Medulla oblongata (tissue), 1 donor: Measurements from ENCODE around the gene CACYBP.
"Not testable (repeated sequence)": the region's sequence is repeated elsewhere in the genome, so short reads cannot be mapped to it uniquely, and the experiment has no call there.

Experiments
- DNase-seq: peaks from one replicate; pipeline ENCODE4 v3.0.0-alpha.2; 2015; ENCODE audit errors: extremely low spot score

Gene CACYBP

DNA sequence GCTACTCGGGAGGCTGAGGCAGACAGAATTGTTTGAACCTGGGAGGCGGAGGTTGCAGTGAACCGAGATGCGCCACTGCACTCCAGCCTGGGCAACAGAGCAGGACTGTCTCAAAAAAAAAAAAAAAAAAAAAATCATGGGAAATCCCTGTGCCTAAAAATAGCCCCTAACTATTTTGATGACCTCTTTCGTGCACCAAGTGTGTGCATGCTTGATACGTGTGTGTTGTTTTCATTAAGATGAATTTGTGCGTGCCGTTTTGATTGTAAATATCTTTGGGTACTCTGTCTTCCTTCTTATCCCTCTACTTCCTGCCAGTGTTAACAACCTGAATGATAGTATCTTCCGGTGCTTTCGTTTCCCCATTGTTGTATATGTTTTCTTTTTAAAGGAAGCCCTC lies 9.8 kb downstream of the CACYBP start:
- DNase-seq, result no peak

DNA sequence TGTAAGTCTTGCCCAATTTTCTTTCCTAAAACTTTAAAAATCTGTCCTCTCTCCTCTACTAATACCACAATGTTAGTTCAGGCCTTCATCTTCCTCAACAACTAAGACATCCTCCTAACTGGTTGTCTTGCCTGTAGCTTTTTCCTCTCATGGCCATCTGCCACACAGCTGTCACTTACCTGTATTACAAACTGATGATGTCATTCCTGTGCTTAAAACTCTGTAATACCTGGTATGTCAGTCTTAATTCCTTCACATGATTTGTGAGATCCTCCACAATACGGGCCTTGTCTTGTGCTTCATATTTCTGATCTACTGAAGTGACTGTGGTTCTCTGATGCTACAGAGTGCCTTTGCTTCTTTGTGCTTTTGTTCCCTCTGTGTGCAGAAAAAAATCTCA lies 13.7 kb downstream of the CACYBP start:
- no peak for DNase-seq

DNA sequence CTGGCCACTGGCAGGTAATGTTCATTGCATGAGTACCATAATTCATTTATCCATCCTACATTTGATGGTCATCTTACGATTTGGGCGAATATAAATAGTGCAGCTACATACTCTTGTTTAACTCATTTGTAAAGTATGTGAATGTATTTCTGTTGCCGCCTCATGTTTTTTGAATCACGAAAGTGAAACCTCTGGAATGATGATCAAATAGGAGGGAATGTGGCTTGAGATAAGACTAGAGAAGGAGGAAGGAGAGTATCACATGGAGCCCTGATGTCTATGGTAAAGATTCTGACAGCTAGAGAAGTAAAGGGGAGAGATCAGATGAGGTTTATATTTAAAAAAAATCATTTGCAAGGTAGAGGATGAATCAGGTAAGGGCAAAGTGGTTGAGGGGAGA lies 15.5 kb downstream of the CACYBP start:
- no peak for DNase-seq

DNA sequence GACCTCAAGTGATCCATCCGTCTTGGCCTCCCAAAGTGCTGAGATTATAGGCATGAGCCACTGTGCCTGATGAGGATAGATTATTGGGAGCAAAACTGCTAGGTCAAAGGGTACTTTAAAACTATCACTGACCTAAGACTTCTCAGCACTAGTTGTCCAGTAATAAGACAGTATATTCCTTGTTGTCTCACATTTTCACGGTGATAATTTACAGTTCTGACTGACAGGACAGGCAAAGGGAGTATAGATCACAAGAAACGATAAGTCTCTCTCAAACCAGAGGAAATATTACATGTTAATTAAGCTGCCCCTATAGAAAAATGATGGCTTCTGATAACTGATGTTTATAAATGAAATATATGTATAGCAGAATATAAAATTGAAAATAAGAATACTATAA lies 19.8 kb downstream of the CACYBP start:
- no peak for DNase-seq

DNA sequence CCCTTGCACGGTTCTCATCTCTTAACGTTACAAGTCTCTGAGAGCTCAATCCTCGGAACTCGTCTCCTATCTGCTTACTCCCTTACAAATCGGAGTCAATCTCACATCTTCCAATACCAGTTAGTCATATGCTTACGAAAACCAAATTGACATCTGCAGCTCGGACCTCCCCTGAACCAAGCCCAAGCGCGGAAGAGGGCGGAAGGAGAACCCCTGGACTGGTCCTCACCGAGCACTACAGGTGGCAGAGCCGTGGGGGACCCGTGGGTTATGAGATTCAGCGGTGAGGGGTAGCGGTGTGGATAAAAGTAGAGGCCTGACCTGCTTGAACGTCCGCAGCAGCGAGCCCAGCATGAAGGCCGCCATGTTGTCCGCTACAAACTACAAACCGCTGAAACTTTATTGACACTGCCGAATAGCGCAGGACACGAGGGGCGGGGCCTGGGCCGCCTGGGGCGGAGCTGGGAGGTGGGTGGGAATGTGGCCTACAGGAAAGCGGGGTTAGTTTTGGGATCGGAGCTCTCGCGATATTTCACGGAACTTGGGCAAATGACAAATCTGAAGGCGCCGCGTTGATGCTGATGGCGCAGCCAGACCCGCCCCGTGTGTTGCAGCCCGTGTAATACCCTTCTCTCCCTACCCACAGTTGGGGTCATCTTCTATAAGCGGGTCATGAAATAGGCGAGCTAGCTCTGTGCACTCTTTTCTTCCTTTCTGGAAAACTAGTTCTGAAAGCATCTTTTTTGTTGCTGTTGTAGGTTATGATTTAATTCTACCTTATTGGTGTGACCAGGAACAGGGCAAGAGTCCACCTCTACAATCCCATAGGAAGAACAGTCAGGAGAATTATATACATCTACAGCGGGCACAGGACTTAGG lies 23.5 kb downstream of the CACYBP start, which contains the start of gene MRPS14:
Gene MRPS14 (minus strand): TSS at position 383 of the 879 bp plus-strand sequence. CDS start 17 bp downstream, at position 366.
- DNase-seq, result peak; percentile 98

DNA sequence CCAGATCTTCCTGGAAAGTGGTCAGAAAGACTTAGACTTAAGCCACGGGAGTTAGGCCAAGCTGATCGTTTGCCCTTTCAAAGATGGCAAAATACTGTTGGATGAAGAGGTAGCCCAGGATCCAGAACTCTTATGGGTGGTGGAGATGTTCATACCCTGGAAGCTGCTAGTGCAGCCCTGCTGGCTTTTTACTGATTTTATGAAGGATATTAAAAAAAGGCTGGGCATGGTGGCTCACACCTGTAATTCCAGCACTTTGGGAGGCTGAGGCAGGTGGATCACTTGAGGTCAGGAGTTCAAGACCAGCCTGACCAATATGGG lies 24.1 kb downstream of the CACYBP start:
- DNase-seq, result not testable (repeated sequence)

DNA sequence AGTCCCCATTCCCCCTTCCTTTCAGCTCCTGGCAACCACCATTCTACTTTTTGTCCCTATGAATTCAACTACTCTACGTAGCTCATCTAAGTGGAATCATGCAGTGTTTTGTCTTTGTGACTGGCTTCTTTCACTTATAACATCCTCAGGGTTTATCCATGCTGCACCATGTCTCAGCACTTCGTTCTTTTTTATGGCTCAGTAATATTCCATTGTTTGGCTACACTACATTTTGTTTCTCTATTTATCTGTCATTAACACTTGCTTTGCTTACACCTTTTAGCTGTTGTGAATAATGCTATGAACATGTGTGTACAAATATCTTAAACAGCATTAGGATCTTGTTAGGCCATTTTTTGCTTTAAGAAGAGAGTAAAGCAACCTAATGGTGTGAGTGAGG lies 25.0 kb downstream of the CACYBP start:
- DNase-seq, result no peak

DNA sequence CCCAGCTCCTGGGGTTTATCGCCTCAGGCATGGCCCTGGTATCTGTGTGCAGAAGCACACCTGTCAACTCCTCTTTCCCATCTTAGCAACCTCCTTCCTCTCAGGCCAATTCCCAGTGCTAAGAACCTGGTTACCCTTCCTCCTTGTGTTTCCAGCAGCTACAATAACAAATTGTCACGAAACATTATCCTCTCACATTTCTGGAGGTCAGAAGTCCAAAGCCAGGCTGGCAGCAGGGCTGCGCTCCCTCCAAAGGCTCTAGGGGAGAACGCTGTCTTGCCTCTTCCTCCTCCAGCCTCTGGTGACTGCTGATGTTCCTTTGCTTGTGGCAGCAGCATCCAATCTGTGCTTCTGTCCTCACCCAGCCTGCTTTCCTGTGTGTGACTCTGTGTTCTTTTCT lies 34.2 kb downstream of the CACYBP start:
- DNase-seq, result no peak

DNA sequence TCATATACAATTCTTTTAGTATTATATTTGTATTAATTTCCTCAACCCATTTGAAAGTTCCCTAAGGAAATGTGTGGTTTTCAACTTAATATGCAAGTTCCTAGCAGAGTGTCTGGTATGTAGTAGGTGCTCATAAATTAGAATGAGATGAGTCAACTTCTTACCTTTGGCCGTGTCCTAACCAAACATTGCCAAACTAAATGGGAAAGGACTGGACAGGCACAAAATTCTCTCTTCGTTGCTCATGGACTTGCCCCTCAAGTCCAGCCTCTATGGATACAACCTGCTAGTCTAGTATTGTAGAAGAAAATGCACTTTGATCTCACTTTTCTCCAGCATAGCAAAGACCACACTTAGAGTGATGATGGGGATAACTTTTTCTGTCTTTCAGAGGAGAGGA lies 35.0 kb downstream of the CACYBP start:
- DNase-seq, result no peak

DNA sequence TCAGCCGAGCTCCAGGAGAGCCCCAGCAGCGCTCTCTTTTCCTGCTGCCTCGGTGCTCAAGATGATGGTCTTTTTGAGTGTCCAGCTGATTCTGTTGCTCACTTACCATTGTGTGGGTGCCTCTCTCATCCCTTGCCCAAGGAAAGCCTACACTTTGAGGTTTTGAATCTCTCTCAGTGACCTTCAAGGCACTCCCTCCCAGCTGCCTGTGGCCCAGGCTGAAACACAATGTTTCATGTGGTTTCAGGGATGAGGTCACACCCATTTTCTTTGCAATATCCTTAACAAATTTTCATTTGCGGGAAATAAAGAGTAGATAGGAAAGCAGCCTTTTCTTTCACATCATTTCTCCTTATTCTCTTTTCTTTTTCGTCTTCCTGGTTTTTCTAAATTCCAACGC lies 36.1 kb downstream of the CACYBP start:
- DNase-seq, result no peak

DNA sequence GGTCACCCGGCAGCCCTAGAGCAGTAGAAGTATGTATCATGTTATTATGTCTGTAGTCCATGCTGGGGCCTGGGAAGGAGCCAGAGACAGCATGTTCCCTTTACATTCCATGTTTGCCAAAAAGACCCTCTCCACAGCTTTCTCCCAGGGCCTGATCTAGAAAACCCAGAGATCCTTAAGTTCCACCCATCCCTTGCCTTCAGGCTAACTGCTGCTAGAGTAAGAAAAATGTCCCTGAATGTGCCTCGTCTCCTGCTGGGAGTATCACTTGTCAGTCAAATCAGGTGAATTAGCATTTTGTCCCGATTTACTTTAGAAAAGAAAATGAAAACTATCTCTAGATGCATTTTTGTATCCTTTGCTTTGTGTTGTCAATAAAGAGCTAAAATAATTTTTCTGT lies 36.7 kb downstream of the CACYBP start:
- DNase-seq, result no peak

DNA sequence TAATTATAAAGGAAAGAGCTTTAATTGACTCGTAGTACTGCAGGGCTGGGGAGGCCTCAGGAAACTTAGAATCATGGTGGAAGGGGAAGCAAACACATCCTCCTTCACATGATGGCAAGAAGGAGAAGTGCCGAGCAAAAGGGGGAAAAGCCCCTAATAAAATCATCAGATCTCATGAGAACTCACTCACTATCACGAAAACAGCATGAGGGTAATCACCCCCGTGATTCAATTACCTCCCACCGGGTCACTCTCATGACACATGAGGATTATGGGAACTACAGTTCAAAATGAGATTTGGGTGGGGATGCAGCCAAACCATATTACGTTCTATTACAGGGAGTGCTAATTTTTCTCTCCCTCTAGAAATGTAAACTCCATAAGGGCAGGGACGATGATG lies 37.7 kb downstream of the CACYBP start:
- DNase-seq, result no peak

DNA sequence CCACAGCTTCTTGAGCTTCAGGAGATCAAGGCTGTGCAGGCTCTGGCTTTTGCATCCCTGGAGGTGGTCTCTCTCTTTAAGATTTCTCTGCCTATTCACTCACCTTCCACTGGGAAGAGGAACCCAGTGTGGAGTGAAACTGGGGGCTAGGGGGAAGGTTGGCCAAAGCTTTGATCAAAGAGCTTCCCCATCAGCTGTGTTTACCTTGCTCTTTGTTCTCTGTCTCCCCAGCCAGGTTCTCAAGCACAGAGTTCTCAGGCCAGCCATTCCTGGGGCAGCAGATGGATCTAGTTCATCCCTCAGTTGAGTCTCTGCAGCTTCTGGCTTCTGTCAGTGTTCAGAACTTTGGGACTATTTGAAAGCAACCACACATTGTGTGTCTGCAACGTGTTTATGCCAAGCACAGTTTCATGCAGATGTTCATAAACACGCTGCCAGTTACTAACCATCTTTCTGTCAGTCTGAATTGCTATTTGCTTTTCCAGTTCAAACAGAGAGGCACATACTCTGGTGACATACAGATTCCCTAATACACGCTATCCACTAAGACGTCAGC lies 40.7 kb downstream of the CACYBP start:
- no peak for DNase-seq

DNA sequence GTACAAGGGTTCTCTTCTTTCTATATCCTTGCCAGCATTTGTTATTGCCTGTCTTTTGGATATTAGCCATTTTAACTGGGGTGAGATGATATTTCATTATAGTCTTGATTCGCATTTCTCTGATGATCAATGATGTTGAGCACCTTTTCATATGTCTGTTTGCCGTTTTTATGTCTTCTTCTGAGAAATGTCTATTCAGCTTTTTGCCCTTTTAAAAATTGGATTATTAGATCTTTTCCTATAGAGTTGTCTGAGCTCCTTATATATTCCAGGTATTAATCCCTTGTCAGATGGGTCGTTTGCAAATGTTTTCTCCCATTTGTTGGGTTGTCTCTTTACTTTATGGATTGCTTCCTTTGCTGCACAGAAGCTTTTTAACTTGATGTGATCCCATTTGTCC lies 42.9 kb downstream of the CACYBP start:
- DNase-seq, result no peak

DNA sequence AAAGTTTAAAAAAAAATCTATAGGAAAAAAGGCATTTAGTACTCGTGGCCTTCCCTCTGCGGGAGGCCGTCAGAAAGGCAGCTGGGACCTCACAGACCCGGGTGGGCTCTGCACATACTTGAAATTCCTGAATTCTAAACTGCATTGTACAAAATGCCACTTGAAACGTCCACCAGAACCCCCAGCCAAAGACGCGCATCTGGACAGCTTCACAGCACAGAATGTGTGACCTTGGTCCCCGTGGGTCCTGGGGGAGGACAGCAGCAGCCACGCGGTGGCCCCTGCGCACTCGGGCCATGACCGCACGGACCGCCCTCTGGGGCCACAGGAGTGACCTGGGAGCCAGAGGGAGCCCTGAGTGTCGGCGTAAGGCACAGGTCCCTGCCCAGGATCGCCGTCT lies 44.1 kb downstream of the CACYBP start:
- no peak for DNase-seq

DNA sequence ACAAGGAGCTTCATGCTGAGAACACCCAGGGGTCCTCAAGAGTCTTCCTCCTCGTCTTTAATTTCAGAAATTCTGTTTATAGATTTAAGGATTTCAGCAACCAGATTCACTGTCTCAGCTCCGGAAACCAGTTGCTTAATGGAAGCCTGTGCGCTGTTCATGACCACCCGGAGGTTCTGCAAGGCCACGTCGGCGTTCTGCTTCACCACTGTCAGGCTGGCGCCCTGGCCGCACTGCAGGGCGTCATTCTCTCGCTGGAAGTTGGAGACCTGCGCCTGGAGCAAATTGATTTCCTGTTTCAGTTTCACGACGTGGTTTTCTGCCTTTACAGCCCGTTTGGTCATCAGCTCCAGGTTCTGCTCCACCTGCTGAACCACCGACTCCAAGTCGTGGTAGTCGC lies 44.8 kb downstream of the CACYBP start:
- not testable (repeated sequence) for DNase-seq

DNA sequence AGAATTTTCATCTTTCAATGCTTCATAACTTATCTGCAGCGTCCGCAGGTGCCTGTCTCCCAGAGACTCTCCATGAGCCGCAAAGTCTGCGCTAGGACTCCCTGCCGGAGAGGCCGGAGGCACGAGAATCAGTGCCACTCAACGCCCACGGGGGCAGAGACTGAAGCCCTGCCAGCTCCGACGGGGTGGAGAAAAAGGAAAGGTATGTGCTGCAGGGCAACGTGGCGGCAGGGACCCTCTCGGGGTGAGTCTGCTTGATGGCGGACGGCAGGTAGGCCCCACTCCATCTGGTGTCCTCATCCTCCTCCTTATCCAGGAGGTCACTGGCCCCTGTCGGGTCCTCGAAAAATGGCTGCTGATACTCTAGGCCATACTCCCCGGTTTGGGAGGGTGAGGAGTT lies 45.4 kb downstream of the CACYBP start:
- DNase-seq, result no peak

DNA sequence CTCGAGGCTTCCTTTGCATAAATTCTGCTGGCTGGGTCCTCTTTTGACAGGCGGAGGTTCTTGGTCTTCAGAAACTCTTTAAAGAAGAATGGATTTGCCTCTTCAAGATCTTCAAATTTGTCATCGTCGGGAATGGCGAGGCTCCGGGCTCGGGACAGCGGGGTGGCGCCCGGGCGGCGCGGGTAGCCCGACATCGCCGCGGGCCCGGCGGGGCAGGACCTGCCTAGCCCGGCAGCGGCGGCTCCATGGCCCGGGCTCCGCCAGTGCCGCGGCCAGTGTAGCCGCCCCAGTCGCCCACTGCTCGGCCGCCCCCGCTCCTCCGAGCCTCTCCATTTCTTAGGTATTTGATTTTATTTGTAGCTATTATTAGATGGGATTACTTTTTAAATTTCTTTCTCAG lies 45.8 kb downstream of the CACYBP start:
- DNase-seq, result no peak

DNA sequence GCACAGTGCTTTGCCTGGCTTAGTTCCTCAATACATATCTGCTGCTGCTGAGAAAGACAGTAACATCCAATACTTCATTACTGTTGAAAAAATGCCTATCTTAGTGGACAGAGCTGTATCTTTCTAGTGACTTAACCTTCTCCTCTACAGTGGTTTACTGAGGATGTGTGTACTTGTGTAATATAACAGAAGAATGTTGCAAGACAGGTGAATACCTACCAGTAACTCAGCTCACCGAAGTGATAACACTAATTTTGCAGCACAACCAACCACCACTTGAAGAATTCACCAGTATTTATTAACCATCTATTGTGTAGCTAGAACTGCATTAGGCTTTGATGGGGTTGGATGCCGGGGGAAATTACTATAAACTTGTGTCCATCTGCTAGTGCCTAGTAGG lies 51.2 kb downstream of the CACYBP start:
- no peak for DNase-seq

DNA sequence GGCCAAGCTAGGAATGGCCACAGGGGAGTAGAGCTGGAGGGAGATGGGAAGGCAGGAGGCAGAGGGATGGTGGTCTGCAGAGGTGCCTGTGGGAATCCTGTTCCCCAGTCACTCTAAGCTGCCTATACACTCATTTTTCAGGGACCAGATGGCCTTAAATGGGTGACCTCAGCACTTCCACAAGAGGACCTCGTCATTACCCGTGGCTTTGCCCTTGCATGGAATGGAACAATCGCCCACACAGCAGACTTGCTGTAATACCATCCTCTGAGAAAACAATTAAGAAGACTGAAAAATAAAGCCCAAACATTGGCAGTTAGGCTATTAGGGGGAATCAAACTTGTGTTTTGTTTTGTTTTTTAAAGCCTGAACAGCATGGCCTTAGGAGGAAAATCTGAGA lies 55.0 kb downstream of the CACYBP start:
- no peak for DNase-seq
